HEK293 (cell line): ENCODE results near the gene EMB.
"Not testable (repeated sequence)": the region's sequence is repeated elsewhere in the genome, so short reads cannot be mapped to it uniquely, and the experiment has no call there.

ENCODE experiments used
- SP2 ChIP-seq: fragments of 450-650 bp; formaldehyde crosslinking; IDR thresholded peaks from 2 replicates; pipeline ENCODE4 v1.5.1; 2016; ENCODE audit warnings: missing biosample characterization, missing genetic modification characterization
- ZBTB17 ChIP-seq: fragments of 450-650 bp; formaldehyde crosslinking; IDR thresholded peaks from 2 replicates; pipeline ENCODE4 v1.5.1; 2016; ENCODE audit warnings: missing biosample characterization, missing genetic modification characterization
- ZNF777 ChIP-seq: fragments of 450-650 bp; formaldehyde crosslinking; IDR thresholded peaks from 2 replicates; pipeline ENCODE4 v1.5.1; 2017; ENCODE audit warnings: missing biosample characterization, missing genetic modification characterization, borderline replicate concordance
- ZSCAN30 ChIP-seq: fragments of 450-650 bp; IDR thresholded peaks from 2 replicates; pipeline ENCODE4 v1.5.1; 2018; ENCODE audit warnings: missing biosample characterization, mild to moderate bottlenecking, missing genetic modification characterization, moderate library complexity
- TF ChIP-seq, protein P1 (sequence below): fragments of 450-650 bp; formaldehyde crosslinking; IDR thresholded peaks from 2 replicates; pipeline ENCODE4 v1.5.1; 2016; ENCODE audit warnings: missing biosample characterization, missing genetic modification characterization

DNA sequence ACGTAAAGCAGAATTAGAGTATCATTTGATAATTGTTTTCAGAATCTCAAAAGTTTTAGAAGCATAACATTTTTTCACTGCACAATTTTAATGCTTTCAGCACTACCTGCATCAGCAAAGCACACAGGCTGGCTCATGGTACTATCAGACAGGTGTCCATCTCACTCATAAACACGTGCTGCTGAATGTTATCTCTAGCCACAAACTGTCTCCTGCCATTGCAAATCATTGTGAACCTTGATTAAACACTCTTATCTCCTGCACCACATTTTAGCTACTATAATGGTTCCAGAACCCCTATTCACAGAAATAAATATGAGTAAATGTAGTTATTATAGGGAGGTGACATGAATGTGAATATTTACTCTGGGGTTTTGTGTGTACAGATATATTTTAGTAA is 56.7 kb downstream of the EMB start:
- TF ChIP-seq SP2 (tag by site-specific recombination); ZSCAN30 (tag by site-specific recombination); ZNF777; ZBTB17 (tag by site-specific recombination): not testable (repeated sequence)
- TF ChIP-seq, protein P1, sequence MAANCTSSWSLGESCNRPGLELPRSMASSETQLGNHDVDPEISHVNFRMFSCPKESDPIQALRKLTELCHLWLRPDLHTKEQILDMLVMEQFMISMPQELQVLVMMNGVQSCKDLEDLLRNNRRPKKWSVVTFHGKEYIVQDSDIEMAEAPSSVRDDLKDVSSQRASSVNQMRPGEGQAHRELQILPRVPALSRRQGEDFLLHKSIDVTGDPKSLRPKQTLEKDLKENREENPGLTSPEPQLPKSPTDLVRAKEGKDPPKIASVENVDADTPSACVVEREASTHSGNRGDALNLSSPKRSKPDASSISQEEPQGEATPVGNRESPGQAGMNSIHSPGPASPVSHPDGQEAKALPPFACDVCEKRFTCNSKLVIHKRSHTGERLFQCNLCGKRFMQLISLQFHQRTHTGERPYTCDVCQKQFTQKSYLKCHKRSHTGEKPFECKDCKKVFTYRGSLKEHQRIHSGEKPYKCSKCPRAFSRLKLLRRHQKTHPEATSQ (tag by site-specific recombination) = not testable (repeated sequence)
